ENCODE measurements around the gene ZNF592. TPM values are rescaled to one million over a fixed set of nuclear protein-coding genes. Genes with fewer than 3 reads are reported as not detected.

ZNF592 gene
- polyA plus RNA-seq, 1 donor: 24.3 TPM

DNA sequence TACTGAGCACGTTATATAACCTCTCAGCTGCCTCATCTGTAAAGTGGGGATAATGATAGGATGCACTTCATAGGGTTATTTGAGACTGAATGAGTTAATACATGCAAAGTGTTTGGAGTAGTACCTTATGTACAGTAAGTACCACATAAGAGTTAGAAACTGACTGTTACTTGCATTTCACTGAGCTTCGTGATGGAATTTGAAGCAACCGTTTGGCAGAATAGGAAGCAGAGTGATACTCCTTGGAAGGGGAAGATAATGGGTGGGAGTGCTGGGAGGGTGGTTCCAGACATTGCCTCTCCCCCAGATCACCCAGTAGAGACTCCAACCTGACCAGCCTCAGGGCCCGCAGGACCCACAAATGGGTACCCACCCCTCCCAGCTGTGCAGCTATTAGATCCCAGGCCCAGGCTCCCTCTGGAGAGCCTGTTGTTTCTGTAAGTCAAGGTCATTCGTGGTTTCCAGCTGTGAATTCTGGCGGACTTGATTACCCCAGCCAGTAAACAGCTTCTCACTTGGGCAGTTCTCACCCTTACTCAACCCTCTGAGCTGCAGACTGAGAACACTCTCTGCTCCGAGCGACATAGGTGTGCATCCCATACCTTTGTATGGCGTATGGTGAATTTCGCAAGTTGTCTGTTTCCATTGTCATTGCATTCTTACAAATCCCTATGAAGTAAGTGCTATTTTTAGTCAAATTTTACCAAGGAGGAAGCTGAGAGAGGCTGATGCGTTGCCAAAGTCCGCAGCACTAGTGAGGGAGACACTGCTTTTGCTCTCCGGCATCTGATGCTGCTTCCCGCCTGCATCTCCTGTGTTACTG lies 79.9 kb downstream of the ZNF592 start:
- Histone ChIP-seq H3K4me1 (ENCODE audit: control insufficient read depth, insufficient read depth, low read length) (no peaks in the 10 kb centered on the region), H3K9me3 (ENCODE audit: control insufficient read depth, low read depth, low read length) (no peaks in the 10 kb centered on the region), H3K27ac (ENCODE audit: low read length) (no peak overlapping the region), H3K4me3 (ENCODE audit: low read length) (no peak overlapping the region), H3K36me3 (ENCODE audit: control insufficient read depth, insufficient read depth, low read length) (peaks cover 19% of the 10 kb centered on the region), H3K27me3 (ENCODE audit: control insufficient read depth, insufficient read depth, low read length) (no peaks in the 10 kb centered on the region)
- DNase-seq: no peak
- WGBS (ENCODE audit: insufficient coverage, low lambda C conversion rate): 100% methylated on average over 2 of the region's 14 CpGs

DNA sequence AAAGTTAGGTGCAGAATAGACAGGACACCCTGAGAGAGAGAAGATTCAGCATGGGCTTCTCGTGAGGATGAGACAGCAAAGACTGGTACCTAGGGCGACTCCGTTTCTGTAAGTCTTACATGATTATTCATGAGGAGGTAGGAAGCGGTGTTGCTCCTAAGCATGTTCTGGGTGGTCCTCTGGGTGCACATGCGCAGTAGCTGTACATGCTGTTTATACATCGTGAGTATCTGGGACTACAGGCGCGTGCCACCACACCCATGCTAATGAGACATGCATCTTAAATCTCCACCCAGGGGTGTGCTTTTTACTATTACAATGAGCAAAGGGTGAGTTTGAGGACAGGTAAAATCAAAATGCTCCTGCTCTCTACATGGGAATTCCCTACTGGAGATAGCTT lies 81.0 kb downstream of the ZNF592 start:
- Histone ChIP-seq H3K27ac (ENCODE audit: low read length) (no peak overlapping the region), H3K4me1 (ENCODE audit: control insufficient read depth, insufficient read depth, low read length) (no peaks in the 10 kb centered on the region), H3K9me3 (ENCODE audit: control insufficient read depth, low read depth, low read length) (no peaks in the 10 kb centered on the region), H3K4me3 (ENCODE audit: low read length) (no peak overlapping the region), H3K27me3 (ENCODE audit: control insufficient read depth, insufficient read depth, low read length) (no peaks in the 10 kb centered on the region), H3K36me3 (ENCODE audit: control insufficient read depth, insufficient read depth, low read length) (peaks cover 19% of the 10 kb centered on the region)
- no peak for DNase-seq
- WGBS (ENCODE audit: insufficient coverage, low lambda C conversion rate): 86% methylated on average over 1 of the region's 8 CpGs

DNA sequence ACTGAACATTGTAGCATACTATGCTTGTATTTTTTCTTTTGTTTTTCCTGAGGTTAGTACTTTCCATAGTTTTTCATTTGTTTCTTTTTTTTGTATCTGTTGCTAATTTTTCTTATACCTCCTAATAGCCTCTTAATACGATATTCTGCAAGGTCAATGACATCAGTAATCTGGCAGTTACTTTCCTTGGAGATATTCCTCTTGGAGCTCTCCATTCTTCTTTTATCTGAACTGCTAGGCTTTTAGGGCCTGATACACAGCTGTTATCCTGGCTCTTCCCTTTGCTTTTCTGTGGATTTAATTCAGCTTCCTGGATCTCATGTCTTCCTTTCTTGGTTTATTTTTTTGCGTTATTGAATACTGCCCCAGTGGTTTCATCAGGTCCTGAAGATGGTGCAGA lies 81.6 kb downstream of the ZNF592 start:
- H3K27ac ChIP-seq (ENCODE audit: low read length): no peak overlapping the region
- H3K4me1 ChIP-seq (ENCODE audit: control insufficient read depth, insufficient read depth, low read length): no peaks in the 10 kb centered on the region
- no peak overlapping the region for H3K4me3 ChIP-seq (ENCODE audit: low read length)
- peaks cover 19% of the 10 kb centered on the region for H3K36me3 ChIP-seq (ENCODE audit: control insufficient read depth, insufficient read depth, low read length)
- WGBS (ENCODE audit: insufficient coverage, low lambda C conversion rate): 83% methylated on average over 2 of the region's 2 CpGs
- no peak for DNase-seq
- H3K27me3 ChIP-seq (ENCODE audit: control insufficient read depth, insufficient read depth, low read length): no peaks in the 10 kb centered on the region
- H3K9me3 ChIP-seq (ENCODE audit: control insufficient read depth, low read depth, low read length): no peaks in the 10 kb centered on the region

DNA sequence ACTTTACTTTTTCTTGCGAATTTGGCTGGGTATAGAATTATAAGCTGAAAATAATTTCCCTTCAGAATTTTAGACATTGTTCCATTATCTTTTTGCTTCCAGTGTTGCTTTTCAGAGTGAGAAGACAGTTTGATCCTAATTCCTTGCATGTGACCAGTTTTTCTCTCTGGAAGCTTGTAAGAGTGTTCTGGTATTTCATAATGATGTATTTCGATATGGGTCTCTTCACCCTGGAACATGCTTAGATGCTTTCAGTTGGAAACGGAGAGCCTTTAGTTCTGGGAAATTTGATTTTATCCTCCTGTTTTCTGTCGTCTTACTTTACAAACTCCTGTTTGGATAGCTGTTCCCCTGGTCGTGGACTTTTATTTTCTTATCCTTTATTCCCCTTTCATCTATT lies 82.6 kb downstream of the ZNF592 start:
- DNase-seq: no peak
- H3K27me3 ChIP-seq (ENCODE audit: control insufficient read depth, insufficient read depth, low read length): no peaks in the 10 kb centered on the region
- H3K4me3 ChIP-seq (ENCODE audit: low read length): no peak overlapping the region
- WGBS (ENCODE audit: insufficient coverage, low lambda C conversion rate): 91% methylated on average over 5 of the region's 5 CpGs
- H3K9me3 ChIP-seq (ENCODE audit: control insufficient read depth, low read depth, low read length): no peaks in the 10 kb centered on the region
- H3K4me1 ChIP-seq (ENCODE audit: control insufficient read depth, insufficient read depth, low read length): no peaks in the 10 kb centered on the region
- peaks cover 22% of the 10 kb centered on the region for H3K36me3 ChIP-seq (ENCODE audit: control insufficient read depth, insufficient read depth, low read length)
- no peak overlapping the region for H3K27ac ChIP-seq (ENCODE audit: low read length)

DNA sequence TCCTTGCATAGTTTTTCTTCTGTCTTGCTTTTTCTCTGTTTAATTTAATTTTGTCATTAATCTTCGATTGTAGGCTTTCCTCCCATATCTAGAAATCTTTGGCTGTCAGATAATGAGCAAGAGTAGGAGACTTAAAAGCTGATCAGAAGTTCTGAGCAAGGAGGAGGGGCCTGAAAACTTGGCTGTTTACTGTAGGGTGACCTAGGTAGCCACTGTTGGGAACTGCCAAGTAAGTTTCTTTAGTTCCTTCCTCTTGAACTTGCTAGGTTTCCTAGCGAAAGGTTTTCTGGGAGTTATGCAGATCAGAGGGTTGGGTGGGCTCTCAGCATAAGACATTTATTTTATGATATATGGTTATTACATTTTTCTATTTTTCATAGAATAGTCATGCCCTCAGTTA lies 83.2 kb downstream of the ZNF592 start:
- no peak overlapping the region for H3K4me3 ChIP-seq (ENCODE audit: low read length)
- no peak overlapping the region for H3K27ac ChIP-seq (ENCODE audit: low read length)
- WGBS (ENCODE audit: insufficient coverage, low lambda C conversion rate): no CpG with 5 or more reads among the region's 2 CpGs
- H3K4me1 ChIP-seq (ENCODE audit: control insufficient read depth, insufficient read depth, low read length): no peaks in the 10 kb centered on the region
- DNase-seq: no peak
- no peaks in the 10 kb centered on the region for H3K27me3 ChIP-seq (ENCODE audit: control insufficient read depth, insufficient read depth, low read length)
- no peaks in the 10 kb centered on the region for H3K9me3 ChIP-seq (ENCODE audit: control insufficient read depth, low read depth, low read length)
- H3K36me3 ChIP-seq (ENCODE audit: control insufficient read depth, insufficient read depth, low read length): peaks cover 22% of the 10 kb centered on the region

DNA sequence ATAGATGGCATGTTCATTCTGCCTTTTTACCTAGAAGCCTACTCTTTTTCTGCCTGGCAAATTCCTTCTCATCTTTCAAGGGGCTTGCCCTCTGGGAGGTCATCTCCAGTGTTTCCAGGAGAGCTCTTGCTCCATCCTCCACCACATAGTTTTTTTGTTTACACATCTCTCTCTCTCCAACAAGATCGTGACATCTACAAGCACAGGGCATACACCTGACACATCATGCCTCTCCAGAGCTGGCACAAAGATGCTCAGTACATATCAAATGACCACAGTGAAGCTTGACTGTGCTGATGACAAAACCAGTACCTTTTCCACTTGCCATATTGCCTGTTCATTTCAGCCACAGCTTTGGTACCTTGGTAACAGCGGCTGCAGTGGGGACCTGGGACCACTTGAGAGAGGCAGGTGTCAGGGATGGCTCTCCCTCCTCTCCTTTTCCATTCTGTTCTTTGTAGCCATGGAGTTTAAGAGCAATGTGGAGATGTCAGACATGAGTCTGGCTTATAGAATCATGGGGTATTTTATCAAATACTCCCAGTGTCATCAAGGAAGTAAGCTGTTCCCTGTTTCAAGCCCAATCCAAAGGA lies 84.2 kb downstream of the ZNF592 start:
- Histone ChIP-seq H3K27me3 (ENCODE audit: control insufficient read depth, insufficient read depth, low read length) (no peaks in the 10 kb centered on the region), H3K36me3 (ENCODE audit: control insufficient read depth, insufficient read depth, low read length) (peaks cover 20% of the 10 kb centered on the region), H3K9me3 (ENCODE audit: control insufficient read depth, low read depth, low read length) (no peaks in the 10 kb centered on the region), H3K27ac (ENCODE audit: low read length) (no peak overlapping the region), H3K4me3 (ENCODE audit: low read length) (no peak overlapping the region), H3K4me1 (ENCODE audit: control insufficient read depth, insufficient read depth, low read length) (no peaks in the 10 kb centered on the region)
- no peak for DNase-seq
- WGBS (ENCODE audit: insufficient coverage, low lambda C conversion rate): no CpG with 5 or more reads among the region's 2 CpGs

- no peak for DNase-seq
- no CpG with 5 or more reads among the region's 4 CpGs for WGBS (ENCODE audit: insufficient coverage, low lambda C conversion rate)
- Histone ChIP-seq H3K27me3 (ENCODE audit: control insufficient read depth, insufficient read depth, low read length) (no peaks in the 10 kb centered on the region), H3K36me3 (ENCODE audit: control insufficient read depth, insufficient read depth, low read length) (peaks cover 12% of the 10 kb centered on the region), H3K4me1 (ENCODE audit: control insufficient read depth, insufficient read depth, low read length) (no peaks in the 10 kb centered on the region), H3K4me3 (ENCODE audit: low read length) (no peak overlapping the region), H3K27ac (ENCODE audit: low read length) (no peak overlapping the region), H3K9me3 (ENCODE audit: control insufficient read depth, low read depth, low read length) (no peaks in the 10 kb centered on the region)
These were observed 85.2 kb downstream of the ZNF592 start for GRCh38 chr15:84833447-84834228.

GRCh38 chr15:84834229-84834955 lies 86.0 kb downstream of the ZNF592 start:
- Histone ChIP-seq H3K36me3 (ENCODE audit: control insufficient read depth, insufficient read depth, low read length) (peaks cover 16% of the 10 kb centered on the region), H3K4me3 (ENCODE audit: low read length) (no peak overlapping the region), H3K27ac (ENCODE audit: low read length) (no peak overlapping the region), H3K27me3 (ENCODE audit: control insufficient read depth, insufficient read depth, low read length) (no peaks in the 10 kb centered on the region), H3K4me1 (ENCODE audit: control insufficient read depth, insufficient read depth, low read length) (no peaks in the 10 kb centered on the region), H3K9me3 (ENCODE audit: control insufficient read depth, low read depth, low read length) (no peaks in the 10 kb centered on the region)
- DNase-seq: no peak
- WGBS (ENCODE audit: insufficient coverage, low lambda C conversion rate): no CpG with 5 or more reads among the region's 4 CpGs

GRCh38 chr15:84834969-84835368 lies 86.6 kb downstream of the ZNF592 start:
- DNase-seq: no peak
- no CpG with 5 or more reads among the region's 5 CpGs for WGBS (ENCODE audit: insufficient coverage, low lambda C conversion rate)
- H3K4me1 ChIP-seq (ENCODE audit: control insufficient read depth, insufficient read depth, low read length): no peaks in the 10 kb centered on the region
- H3K27me3 ChIP-seq (ENCODE audit: control insufficient read depth, insufficient read depth, low read length): no peaks in the 10 kb centered on the region
- H3K9me3 ChIP-seq (ENCODE audit: control insufficient read depth, low read depth, low read length): no peaks in the 10 kb centered on the region
- H3K36me3 ChIP-seq (ENCODE audit: control insufficient read depth, insufficient read depth, low read length): peaks cover 16% of the 10 kb centered on the region
- H3K27ac ChIP-seq (ENCODE audit: low read length): no peak overlapping the region
- H3K4me3 ChIP-seq (ENCODE audit: low read length): no peak overlapping the region
